Large intestine (tissue), 3 donors: ENCODE data around the gene CCDC27. TPM values are rescaled to one million over a fixed set of nuclear protein-coding genes. Genes with fewer than 3 reads are reported as not detected.

Experiments
- DNase-seq, 2 donors: peaks; one replicate each; pipeline versions ENCODE4 v3.0.0 to v3.0.0-alpha.2; 2013
- H3K27ac ChIP-seq: one replicate; pipeline ENCODE4 v1.5.1; 2013; ENCODE audit warnings: low read length
- H3K27me3 ChIP-seq: 2 replicates; pipeline ENCODE4 v1.6.1; 2013; ENCODE audit warnings: low read length; ENCODE audit not compliant: control insufficient read depth, insufficient read depth
- H3K36me3 ChIP-seq: 2 replicates; pipeline ENCODE4 v1.6.1; 2013; ENCODE audit warnings: low read length; ENCODE audit not compliant: control insufficient read depth, insufficient read depth
- H3K4me1 ChIP-seq: one replicate; pipeline ENCODE4 v1.6.1; 2013; ENCODE audit warnings: low read length; ENCODE audit not compliant: control insufficient read depth, insufficient read depth
- H3K4me3 ChIP-seq: one replicate; pipeline ENCODE4 v1.5.1; 2013; ENCODE audit warnings: low read length
- H3K9me3 ChIP-seq: one replicate; pipeline ENCODE4 v1.6.1; 2013; ENCODE audit warnings: mild to moderate bottlenecking, low read depth, low read length, moderate library complexity; ENCODE audit not compliant: control insufficient read depth
- WGBS: methylation state at CpG from one replicate; pipeline ENCODE4 v1.1.5; 2013; ENCODE audit warnings: low lambda C conversion rate; ENCODE audit not compliant: insufficient coverage; 5-methylcytosine and 5-hydroxymethylcytosine counted together
- polyA plus RNA-seq: library from polyadenylated mRNA; unstranded; fragments of 120-200 nt; gene quantifications from one replicate; pipeline ENCODE4 v1.2.1, GENCODE V29; 2013

CCDC27 gene
- polyA plus RNA-seq, 1 donor: 0.03 TPM

DNA sequence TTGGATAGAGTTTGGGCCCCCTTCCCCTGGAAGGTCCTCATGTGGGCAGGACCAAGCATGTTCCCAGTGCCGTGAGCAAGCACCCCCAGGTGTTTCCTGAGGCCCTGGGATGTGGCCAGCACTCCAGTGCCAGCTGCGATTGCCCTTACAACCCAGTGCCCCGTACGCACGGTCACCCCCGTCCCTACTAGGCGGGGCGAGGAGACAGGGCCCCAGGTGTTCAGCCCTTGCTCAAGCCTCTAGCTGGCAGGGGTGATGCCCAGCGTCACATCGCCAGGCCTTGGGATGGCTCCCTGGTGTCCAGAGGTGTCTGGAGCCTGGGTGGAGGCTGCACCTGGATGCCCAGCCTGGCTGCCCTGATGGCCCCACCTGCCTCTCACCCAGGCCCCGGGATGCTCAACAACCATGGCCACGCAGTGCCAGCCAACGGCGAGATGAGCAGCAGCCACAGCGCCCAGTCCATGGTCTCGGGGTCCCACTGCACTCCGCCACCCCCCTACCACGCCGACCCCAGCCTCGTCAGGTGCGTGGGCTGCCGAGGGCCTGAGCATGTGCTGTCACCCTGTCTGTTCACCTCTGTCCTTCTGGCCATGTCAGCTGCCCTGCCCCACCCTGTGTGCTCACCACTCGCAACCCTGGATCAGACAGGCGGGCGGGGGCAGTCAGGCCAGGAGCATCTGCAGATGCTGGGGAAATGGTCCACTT, 21.6 kb upstream of the CCDC27 start:
- Histone ChIP-seq H3K4me3 (no peak overlapping the region), H3K9me3 (no peaks in the 10 kb centered on the region), H3K4me1 (peaks cover 25% of the 10 kb centered on the region), H3K27me3 (peaks cover 8% of the 10 kb centered on the region), H3K36me3 (no peaks in the 10 kb centered on the region), H3K27ac (no peak overlapping the region)
- WGBS: no CpG with 5 or more reads among the region's 25 CpGs
- no peak for DNase-seq

DNA sequence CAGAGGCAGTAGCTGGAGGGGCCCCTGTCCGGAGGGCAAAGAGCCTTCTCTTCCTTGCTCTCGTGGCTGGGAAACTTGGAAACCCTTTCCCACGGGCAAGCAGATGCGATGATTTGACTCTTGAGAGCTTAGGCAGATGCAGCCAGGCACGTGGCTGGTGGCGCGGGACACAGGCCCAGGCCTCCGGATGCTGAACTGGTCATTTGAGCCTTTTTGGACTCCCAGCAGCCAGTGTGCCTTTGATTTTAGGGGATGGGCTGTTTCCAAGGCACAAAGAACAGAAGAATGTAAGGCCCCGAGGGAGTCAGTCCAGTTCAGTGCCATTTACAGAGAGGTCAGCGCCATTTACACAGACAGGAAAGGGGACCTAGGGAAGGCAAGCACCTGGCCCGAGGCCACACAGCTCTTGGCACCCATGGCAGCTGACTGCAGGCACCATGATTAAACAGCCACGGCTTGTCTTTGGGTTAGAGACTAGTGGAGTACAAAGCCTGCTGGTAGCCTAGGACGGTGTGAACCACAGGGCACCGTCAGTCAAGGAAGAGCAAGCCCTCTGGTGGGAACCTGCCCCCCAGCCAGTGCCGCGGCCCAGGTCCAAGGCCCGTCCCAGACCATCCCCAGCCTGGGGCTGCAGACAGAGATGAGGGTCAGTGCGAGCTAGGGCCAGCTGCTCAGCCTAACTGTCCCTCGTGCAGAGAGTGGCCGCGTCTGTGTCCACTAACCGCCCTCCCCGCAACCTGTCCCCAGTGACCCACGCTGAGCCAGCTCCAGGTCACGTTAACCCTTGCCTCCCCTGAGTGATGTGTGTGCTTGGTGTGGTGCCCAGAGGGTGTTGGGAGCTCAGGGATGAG, 20.4 kb upstream of the CCDC27 start:
- H3K4me3 ChIP-seq: no peak overlapping the region
- peaks cover 8% of the 10 kb centered on the region for H3K36me3 ChIP-seq
- peaks cover 25% of the 10 kb centered on the region for H3K4me1 ChIP-seq
- no CpG with 5 or more reads among the region's 25 CpGs for WGBS
- H3K27me3 ChIP-seq: peaks cover 8% of the 10 kb centered on the region
- H3K9me3 ChIP-seq: no peaks in the 10 kb centered on the region
- H3K27ac ChIP-seq: no peak overlapping the region
- no peak for DNase-seq

DNA sequence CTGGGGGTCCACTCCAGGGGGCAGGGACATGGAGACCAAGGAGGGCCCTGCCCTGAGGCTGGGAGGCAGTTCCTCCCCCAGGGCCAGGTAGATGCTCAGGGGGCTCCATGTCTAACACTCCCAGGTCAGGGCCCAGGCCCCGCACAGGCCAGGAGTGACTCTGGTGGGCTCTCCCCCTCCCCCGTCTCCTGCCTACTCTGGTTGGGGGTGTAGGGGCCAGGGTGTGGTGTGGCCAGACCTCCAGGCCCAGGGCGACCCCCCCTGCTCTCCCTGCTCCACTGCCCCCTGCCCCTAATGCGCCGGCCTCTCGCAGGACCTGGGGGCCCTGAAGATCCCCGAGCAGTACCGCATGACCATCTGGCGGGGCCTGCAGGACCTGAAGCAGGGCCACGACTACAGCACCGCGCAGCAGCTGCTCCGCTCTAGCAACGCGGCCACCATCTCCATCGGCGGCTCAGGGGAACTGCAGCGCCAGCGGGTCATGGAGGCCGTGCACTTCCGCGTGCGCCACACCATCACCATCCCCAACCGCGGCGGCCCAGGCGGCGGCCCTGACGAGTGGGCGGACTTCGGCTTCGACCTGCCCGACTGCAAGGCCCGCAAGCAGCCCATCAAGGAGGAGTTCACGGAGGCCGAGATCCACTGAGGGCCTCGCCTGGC, 19.7 kb upstream of the CCDC27 start:
- peaks cover 25% of the 10 kb centered on the region for H3K4me1 ChIP-seq
- H3K4me3 ChIP-seq: no peak overlapping the region
- H3K27ac ChIP-seq: no peak overlapping the region
- H3K27me3 ChIP-seq: peaks cover 8% of the 10 kb centered on the region
- peak in 1 of 2 donors; percentile 55 for DNase-seq
- H3K9me3 ChIP-seq: no peaks in the 10 kb centered on the region
- peaks cover 9% of the 10 kb centered on the region for H3K36me3 ChIP-seq
- WGBS: no CpG with 5 or more reads among the region's 37 CpGs

DNA sequence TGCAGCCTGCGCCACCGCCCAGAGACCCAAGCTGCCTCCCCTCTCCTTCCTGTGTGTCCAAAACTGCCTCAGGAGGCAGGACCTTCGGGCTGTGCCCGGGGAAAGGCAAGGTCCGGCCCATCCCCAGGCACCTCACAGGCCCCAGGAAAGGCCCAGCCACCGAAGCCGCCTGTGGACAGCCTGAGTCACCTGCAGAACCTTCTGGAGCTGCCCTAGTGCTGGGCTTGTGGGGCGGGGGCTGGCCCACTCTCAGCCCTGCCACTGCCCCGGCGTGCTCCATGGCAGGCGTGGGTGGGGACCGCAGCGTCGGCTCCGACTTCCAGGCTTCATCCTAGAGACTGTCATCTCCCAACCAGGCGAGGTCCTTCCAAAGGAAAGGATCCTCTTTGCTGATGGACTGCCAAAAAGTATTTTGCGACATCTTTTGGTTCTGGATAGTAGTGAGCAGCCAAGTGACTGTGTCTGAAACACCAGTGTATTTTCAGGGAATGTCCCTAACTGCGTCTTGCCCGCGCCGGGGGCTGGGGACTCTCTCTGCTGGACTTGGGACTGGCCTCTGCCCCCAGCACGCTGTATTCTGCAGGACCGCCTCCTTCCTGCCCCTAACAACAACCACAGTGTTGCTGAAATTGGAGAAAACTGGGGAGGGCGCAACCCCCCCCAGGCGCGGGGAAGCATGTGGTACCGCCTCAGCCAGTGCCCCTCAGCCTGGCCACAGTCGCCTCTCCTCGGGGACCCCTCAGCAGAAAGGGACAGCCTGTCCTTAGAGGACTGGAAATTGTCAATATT, 19.0 kb upstream of the CCDC27 start:
- Histone ChIP-seq H3K27me3 (peaks cover 8% of the 10 kb centered on the region), H3K4me1 (peaks cover 25% of the 10 kb centered on the region), H3K36me3 (peaks cover 14% of the 10 kb centered on the region), H3K9me3 (no peaks in the 10 kb centered on the region), H3K27ac (no peak overlapping the region), H3K4me3 (no peak overlapping the region)
- no CpG with 5 or more reads among the region's 29 CpGs for WGBS
- DNase-seq: peak in 1 of 2 donors; percentile 63

DNA sequence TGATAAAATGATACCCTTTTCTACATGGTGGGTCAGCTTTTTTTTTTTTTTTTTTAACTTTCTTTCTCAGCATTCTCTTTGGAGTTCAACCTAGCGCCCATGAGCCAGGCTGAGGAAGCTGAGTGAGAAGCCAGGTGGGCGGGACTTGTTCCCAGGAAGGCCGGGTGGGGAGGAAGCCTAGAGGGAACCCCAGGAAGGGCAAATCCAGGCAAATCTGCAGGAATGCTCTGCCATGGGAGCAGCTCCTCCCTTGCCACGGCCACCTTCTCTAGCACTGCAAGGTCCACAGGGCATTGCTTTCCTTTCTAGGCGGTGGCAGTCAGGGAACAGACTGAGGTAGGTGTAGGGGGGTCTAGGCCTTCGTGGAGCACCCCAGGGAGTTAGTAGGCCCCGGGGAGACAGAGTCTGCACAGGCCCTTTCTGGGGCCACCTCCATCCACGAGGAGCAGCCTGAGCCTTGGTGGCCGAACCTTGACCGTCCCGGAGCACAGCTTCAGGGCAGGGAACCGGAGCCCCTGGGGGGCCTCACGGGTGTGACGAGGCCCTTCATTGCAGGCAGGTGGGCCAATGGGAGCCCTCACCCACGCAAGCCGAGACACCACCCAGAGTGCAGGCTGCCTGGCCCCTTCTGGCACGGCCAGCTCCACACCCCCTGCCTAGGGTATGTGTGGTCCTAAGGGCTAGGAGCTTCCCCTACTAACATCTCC, 18.2 kb upstream of the CCDC27 start:
- H3K9me3 ChIP-seq: no peaks in the 10 kb centered on the region
- H3K36me3 ChIP-seq: peaks cover 21% of the 10 kb centered on the region
- H3K27ac ChIP-seq: peak overlapping the region; percentile 58
- peak; percentile 29 to 70 for DNase-seq
- H3K4me1 ChIP-seq: peaks cover 25% of the 10 kb centered on the region
- H3K4me3 ChIP-seq: no peak overlapping the region
- no CpG with 5 or more reads among the region's 17 CpGs for WGBS
- H3K27me3 ChIP-seq: peaks cover 8% of the 10 kb centered on the region

DNA sequence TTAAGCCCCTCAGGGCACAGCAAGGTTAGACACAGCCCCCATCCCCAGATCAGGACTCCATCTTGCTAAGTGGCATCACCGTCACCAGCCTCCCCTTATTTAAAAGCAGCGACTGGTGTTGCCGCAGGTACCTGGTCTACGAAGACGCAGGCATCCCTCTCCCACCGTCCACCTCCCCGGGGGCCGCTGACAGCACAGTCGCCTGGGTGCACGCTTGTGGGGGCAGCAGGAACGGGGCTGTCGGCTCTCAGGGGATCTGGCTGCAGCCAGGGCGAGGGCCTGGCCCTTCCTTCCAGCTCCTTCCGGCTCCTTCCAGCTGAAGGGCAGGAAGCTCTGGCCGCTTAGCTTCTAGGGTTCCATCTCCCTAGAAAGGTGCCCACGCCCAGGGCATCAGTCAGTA, 17.6 kb upstream of the CCDC27 start:
- H3K4me1 ChIP-seq: peaks cover 25% of the 10 kb centered on the region
- peaks cover 8% of the 10 kb centered on the region for H3K27me3 ChIP-seq
- no peak overlapping the region for H3K27ac ChIP-seq
- H3K9me3 ChIP-seq: no peaks in the 10 kb centered on the region
- DNase-seq: no peak
- peaks cover 22% of the 10 kb centered on the region for H3K36me3 ChIP-seq
- H3K4me3 ChIP-seq: no peak overlapping the region
- no CpG with 5 or more reads among the region's 16 CpGs for WGBS

DNA sequence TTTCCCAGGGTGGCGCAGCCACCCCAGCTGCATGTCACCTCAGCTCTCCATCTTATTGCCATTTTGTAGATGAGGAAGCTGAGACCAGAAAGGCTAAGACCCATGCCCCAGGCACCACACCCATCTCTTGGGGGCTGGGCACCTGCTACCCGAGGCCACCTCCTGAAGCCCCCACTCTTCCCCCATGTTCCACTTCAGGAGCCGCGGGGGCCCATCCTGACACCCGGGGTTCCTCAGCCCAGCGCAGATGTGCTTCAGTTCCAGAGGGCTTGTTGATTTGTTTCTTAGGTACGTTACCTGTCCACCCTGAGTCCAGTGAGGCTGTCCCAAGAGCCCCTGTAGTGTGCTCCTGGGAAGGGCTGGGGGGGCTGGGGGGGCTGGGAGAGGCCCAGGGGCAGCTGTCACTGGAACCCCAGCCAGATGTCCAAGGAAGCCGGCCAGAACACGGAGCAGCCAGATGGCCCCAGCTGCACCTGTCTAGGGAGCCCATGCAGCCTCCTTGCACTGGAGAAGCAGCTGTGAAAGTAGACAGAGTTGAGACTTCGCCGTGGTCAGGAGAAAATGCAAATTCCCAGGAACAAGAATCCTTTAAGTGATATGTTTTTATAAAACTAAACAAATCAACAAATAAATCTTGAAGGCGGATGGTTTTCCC, 17.1 kb upstream of the CCDC27 start:
- DNase-seq: no peak
- peaks cover 25% of the 10 kb centered on the region for H3K4me1 ChIP-seq
- no peak overlapping the region for H3K4me3 ChIP-seq
- peaks cover 25% of the 10 kb centered on the region for H3K36me3 ChIP-seq
- H3K27me3 ChIP-seq: peaks cover 8% of the 10 kb centered on the region
- no peak overlapping the region for H3K27ac ChIP-seq
- H3K9me3 ChIP-seq: no peaks in the 10 kb centered on the region
- no CpG with 5 or more reads among the region's 12 CpGs for WGBS

DNA sequence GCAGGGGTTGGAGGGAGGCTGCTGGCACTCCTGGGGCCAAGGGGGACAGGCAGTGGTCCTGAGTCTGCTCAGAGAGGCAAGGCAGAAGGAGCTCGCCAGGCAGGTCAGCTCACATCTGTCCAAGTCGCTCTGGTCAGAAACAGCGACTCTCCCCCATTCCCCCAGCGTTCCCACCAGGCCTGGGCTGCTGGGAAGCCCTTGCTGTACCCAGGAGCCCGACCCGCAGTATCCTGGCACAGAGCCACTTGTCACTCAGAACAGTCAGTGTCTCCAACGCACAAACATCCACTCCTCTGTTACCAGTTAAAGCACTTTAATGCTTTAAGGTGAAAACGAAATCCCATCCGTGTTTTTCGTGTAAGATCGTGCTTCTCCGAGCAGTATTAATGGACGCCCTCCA, 16.6 kb upstream of the CCDC27 start:
- Histone ChIP-seq H3K4me1 (peaks cover 25% of the 10 kb centered on the region), H3K27me3 (peaks cover 8% of the 10 kb centered on the region), H3K27ac (no peak overlapping the region), H3K9me3 (no peaks in the 10 kb centered on the region), H3K36me3 (peaks cover 26% of the 10 kb centered on the region), H3K4me3 (no peak overlapping the region)
- no peak for DNase-seq
- 100% methylated on average over 4 of the region's 13 CpGs for WGBS

DNA sequence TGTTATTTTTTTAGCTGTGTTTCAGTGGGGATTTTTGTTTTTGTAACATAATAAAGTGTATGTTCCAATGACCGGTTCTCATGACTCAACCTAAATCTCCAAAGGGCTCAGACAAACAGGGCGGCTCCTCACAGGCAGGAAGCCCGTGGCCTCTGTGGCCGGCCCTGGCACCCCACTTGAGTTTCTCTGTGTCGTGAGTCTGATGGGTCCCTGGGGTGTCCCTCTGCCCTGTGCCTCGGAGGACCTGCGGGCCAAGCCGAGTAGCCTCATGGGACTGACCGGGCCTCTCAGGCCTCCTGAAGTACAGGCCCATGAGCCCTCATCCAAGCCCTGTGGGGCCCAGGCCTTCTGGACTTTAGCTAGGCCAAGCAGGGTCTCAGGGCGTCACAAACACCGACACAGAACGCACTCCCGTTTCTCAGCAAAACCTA, 16.1 kb upstream of the CCDC27 start:
- no peak overlapping the region for H3K27ac ChIP-seq
- no CpG with 5 or more reads among the region's 13 CpGs for WGBS
- H3K27me3 ChIP-seq: peaks cover 8% of the 10 kb centered on the region
- no peak for DNase-seq
- peaks cover 28% of the 10 kb centered on the region for H3K36me3 ChIP-seq
- H3K4me1 ChIP-seq: peaks cover 25% of the 10 kb centered on the region
- H3K4me3 ChIP-seq: no peak overlapping the region
- H3K9me3 ChIP-seq: no peaks in the 10 kb centered on the region
